Activated CD4-positive, CD25-positive, alpha-beta regulatory T cell (primary cell): ENCODE data around the gene RPS6KA3.
"Not testable (repeated sequence)": the region's sequence is repeated elsewhere in the genome, so short reads cannot be mapped to it uniquely, and the experiment has no call there.

ENCODE experiments used
- DNase-seq, 4 experiments: peaks; one replicate each; lab custom pipeline; 2025; lab: John Stamatoyannopoulos, UW

RPS6KA3 gene

DNA sequence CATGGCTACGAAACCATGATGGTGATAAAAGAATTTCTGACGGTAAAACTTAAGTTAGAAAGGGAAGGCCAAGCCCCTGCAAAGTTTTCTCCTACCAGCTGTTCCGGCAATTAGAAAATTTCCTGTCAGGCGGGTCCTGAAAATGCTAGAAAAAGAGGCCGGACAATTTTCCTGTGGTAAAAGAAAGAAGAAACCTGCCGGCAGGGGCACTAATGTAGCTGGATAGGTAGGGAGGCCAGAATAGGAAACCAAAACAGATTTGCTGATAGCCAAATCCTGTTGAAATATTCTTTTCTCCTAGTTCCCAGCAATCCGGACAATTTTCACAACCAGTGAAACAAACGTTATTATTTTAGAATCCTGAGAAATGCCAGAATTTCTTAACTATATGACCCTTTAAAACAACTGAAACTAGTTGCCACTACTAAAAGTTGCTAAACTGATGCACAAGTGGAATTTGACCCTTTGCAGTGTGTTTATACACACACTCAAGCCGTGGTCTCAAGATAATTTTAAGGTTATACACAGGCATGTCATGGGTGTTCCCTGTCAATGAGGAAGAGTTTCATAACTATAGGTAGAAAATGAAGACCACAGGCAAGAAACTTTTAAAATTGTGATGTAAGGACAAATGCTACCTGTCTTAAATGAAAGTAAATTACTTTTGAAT, 47.7 kb downstream of the RPS6KA3 start:
- no peak for DNase-seq

GRCh38 chrX:20217906-20218305, 48.8 kb downstream of the RPS6KA3 start:
- DNase-seq = no peak

- DNase-seq = no peak
Observed at GRCh38 chrX:20217271-20217670, 49.4 kb downstream of the RPS6KA3 start.

DNA sequence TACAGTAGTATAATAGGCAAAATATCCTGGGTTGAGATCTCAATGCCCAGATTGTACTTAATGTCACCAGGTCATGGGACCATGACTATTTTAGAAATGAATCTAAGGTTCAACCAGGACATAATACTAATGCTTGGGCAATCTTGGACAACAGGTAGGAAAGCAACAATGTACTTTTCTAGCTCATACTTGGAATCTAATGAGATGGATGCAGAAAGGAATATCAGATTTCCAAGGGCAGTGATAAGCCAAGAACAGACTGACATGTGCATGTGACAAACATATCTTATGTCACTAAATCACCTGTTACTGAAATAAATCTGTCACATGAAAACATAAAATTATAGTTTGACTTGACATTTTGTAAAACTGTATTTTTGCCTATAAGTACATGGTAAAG, 51.1 kb downstream of the RPS6KA3 start:
- no peak for DNase-seq

- DNase-seq = no peak
Observed at GRCh38 chrX:20212486-20213089, 54.1 kb downstream of the RPS6KA3 start.

GRCh38 chrX:20211261-20211786, 55.4 kb downstream of the RPS6KA3 start:
- DNase-seq = no peak

GRCh38 chrX:20205927-20206708, 60.6 kb downstream of the RPS6KA3 start:
- no peak for DNase-seq

DNA sequence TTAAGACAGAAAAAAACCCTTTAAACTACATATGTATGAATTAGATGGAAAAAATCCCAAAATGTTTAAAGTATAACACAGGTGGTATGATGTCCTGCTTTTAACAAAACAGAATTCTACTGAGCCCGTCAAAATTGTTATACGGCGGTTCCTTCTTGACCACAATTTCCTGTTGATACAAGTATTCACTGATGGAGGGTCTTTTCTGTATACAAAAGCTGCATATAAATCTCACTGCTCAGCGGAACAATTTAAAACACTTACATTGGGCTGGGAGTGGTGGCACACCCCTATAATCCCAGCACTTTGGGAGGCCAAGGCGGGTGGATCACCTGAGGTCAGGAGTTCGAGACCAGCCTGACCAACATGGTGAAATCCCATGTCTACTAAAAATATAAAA, 62.4 kb downstream of the RPS6KA3 start:
- DNase-seq = no peak

GRCh38 chrX:20197641-20198210, 69.0 kb downstream of the RPS6KA3 start:
- DNase-seq = no peak

DNA sequence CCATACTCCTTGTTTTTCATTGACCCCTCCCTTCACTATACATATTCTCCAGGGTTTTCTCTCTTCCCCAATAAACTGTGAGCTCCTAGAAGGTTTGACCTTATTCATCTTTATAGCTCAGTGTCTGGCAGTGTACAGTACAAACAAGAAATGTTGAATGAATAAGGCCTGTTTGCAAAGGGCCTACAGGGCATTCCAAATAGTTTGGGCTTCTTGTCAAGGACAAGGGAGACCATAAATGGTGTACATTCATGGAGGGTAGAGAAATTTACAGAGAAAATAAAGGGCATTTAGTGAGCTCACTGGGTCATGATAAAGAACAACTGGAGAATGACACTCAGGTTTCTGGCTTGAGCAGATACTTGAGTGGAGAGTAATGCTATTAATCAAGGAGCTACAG, 77.5 kb downstream of the RPS6KA3 start:
- DNase-seq = no peak

DNA sequence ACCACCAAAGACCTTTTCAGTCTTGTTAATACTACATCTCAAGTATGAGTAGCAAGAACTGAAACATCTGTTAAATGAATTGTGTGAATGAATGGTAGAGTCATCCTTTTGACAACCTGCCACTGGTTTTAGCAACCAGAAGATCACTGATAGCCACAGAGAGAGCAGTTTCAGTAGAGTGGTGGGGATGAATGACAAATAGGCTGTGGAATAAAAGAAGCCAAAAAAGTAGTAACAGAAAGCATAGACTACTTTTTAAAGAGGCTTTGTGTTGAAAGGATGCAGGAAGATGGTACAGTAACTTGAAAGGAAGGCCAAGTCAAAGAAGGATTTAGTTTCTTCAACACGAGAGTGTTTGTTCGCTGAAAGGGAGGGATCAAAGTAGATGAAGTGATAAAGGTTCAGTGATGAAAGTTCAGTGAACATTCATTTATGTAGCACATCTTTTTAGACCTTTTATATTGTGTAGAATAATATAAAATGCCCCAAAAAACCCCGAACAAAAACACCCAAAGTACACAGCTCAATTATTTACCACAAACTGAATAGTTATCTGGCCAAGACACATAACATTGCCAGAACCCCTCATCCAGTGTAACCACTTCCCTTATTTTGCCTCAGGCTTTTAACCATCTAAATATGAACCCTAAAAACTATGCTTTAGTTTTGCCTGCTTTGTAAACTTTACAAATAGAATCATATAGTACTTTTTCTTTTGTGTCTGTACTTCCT, 84.9 kb downstream of the RPS6KA3 start:
- no peak for DNase-seq

DNA sequence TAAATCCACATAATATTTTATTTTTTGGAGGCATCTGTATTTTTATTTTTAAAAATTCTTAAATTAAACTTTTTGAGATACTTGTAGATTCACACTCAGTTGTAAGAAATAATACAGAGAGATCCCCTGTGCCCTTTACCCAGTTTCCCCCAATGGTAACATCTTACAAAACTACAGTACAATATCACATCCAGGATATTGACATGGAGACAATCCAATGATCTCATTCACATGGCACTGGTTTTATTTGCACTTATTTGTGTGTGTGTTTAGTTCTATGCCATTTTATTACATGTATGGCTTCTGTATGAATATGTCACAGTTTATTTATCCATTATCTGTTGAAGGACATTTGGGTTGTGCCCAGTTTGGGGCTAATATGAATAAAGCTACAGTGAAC, 89.6 kb downstream of the RPS6KA3 start:
- no peak for DNase-seq

DNA sequence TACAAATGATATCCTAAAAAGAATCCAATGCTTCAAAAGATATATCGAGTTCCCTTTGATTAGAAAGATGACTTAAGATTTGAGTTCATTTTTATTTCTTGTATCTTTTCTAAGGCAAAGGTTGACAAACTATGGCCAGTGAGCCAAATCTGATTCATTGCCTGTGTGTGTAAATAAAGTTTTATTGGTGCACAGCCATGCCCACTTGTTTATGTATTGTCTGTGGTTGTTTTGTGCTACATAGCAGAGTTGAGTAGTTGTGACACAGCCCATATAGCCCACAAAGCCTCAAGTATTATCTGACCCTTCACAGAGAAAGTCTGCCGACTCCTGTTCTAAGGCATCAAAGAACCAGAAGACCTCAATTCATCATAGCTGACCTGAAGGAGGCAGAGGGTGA, 92.9 kb downstream of the RPS6KA3 start:
- no peak for DNase-seq

DNA sequence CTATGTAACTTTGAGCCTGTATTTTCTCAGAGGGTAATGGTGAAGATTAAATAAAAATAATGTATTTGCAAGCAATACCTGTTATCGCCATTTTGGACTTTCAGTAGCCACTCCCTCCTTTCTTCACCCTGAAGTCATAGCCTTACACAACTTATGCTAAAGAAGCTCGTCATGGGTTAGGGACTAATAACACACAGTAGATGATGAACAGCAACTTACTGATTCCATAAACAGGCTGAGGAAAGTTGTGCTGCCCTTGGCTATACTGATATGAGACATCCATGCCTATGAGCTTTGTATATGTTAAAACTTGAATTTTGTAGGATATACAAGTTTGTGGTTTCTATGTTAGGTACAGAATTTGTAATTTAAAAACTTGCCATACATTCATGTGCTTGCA, 93.4 kb downstream of the RPS6KA3 start:
- no peak for DNase-seq

GRCh38 chrX:20171887-20172286, 94.8 kb downstream of the RPS6KA3 start:
- no peak for DNase-seq

DNA sequence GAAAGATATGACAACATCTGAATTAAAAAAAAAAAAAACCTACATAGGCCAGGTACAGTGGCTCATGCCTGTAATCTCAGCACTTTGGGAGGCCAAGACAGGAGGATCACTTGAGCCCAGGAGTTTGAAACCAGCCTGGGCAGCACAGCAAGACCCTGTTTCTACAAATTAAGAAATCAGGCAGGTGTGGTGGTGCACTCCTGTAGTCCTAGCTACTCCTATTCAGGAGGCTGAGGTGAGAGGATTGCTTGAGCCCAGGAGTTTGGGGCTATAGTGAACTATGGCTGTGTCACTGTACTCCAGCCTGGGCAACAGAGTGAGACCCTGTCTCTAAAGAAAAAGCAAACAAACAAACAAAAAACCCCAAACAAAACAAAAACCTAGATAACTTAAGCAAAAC, 104.2 kb downstream of the RPS6KA3 start:
- DNase-seq = not testable (repeated sequence)

DNA sequence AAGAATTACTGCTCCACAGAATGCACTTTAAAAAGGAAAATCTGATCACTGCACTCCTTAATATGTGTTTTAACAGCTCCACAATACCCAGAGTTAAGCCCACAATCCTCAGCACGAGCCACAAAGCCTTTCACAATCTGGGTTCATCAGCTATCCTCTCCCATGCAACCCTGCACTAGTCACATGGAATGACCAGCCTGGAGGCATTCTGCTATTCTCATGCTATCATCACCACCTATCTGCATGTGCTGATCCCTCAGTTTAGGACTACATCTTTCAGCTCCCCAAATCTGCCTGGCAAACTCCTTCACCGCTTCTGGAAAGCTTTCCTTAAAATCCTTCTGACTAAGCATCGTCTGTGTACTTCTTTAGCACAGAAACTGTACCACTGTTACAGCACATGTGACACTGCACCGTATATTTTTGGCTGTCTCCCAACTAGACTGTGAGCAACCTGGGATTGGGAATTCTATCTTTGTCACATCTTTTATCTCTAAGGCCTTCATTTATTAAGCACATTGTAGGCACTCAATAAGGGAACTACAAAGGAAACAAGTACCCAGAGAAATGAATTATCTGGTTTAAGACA, 106.8 kb downstream of the RPS6KA3 start:
- DNase-seq = no peak

DNA sequence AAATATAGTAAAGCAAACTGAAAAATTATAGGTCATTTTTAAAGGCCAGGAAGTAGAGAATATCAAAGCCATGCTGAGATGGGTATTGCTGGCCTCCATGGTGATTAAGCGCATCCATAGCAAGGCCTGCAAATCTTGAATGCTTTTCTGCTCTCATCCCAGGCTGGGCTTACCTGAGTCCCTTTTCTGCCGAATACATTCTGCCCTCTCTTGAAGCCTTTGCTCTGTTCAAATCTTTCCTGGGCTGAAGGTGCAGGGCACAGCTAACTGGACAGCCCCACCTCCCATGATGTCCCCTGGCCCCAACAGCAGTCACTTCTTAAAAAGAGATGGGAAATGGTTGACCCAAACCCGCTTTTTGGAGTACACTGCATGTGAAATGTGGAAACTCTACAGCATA, 115.0 kb downstream of the RPS6KA3 start:
- no peak for DNase-seq

GRCh38 chrX:20149326-20149725, 117.4 kb downstream of the RPS6KA3 start:
- DNase-seq = no peak

- DNase-seq = no peak
Observed at GRCh38 chrX:20147561-20147960, 119.1 kb downstream of the RPS6KA3 start.

DNA sequence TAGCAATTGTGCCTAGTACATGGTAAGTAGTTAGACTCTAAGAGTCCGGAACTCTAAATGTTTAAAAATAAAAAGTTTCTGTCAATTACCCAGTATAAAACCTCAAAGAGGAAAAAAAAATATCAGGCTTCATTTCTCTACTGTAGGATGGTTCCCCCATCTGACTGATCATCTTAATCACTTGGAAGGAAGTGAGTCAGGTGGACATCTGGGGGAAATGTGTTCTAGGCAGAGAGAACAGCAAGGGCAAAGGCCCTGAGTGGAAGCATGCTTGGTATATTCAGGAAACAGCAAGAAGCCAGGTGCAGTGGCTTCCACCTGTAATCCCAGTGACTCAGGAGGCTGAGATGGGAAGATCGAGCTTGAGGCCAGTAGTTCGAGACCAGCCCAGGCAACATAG, 122.2 kb downstream of the RPS6KA3 start:
- DNase-seq = no peak

GRCh38 chrX:20143561-20143960, 123.1 kb downstream of the RPS6KA3 start:
- no peak for DNase-seq
